ENCODE measurements around the gene HDAC3.

Gene HDAC3

GRCh38 chr5:141636413-141637122 is at the start of gene HDAC3, which contains the start of gene RELL2:
TSS of gene HDAC3 (minus strand) at chr5:141636849. CDS start at chr5:141636790, 59 bp downstream.
TSS of gene RELL2 (plus strand) at chr5:141636997. CDS start at chr5:141638226, 1,229 bp downstream.
- DNase-seq (ENCODE audit: extremely low read depth, low read depth): peak; percentile 70
- no peak for TF ChIP-seq CTCF (IDR thresholded peaks at IDR 0.05; ENCODE audit: low read depth, low read length)

- DNase-seq (ENCODE audit: extremely low read depth, low read depth): no peak
- no peak for TF ChIP-seq CTCF (IDR thresholded peaks at IDR 0.05; ENCODE audit: low read depth, low read length)
These were observed 48.9 kb upstream of the HDAC3 start for GRCh38 chr5:141685591-141685990.

GRCh38 chr5:141683596-141684141 is 47.0 kb upstream of the HDAC3 start:
- DNase-seq (ENCODE audit: extremely low read depth, low read depth): no peak
- TF ChIP-seq CTCF (IDR thresholded peaks at IDR 0.05; ENCODE audit: low read depth, low read length): no peak

- no peak for DNase-seq (ENCODE audit: extremely low read depth, low read depth)
- no peak for TF ChIP-seq CTCF (IDR thresholded peaks at IDR 0.05; ENCODE audit: low read depth, low read length)
These were observed 45.3 kb upstream of the HDAC3 start, which contains the start of gene ARAP3 for GRCh38 chr5:141681695-141682641. TSS of gene ARAP3 (minus strand) at chr5:141682230. CDS start at chr5:141680486, 1,744 bp downstream.

- TF ChIP-seq CTCF (IDR thresholded peaks at IDR 0.05; ENCODE audit: low read depth, low read length): no peak
- DNase-seq (ENCODE audit: extremely low read depth, low read depth): no peak
These were observed 44.6 kb upstream of the HDAC3 start for GRCh38 chr5:141681295-141681694.

GRCh38 chr5:141680751-141681201 is 44.1 kb upstream of the HDAC3 start:
- TF ChIP-seq CTCF (IDR thresholded peaks at IDR 0.05; ENCODE audit: low read depth, low read length): no peak
- DNase-seq (ENCODE audit: extremely low read depth, low read depth): no peak
